DND-41 (cell line): Measurements from ENCODE around the gene CEP112.
A peak's percentile ranks its signal among the peaks of the same experiment; 100 is the strongest.

ENCODE experiments used
- ATAC-seq: fragments of 200-7000 bp; cut with Tn5 transposase; 3 replicates; pipeline ENCODE4 v1.9.1; 2021; ENCODE audit warnings: low read depth; ENCODE audit not compliant: insufficient read depth
- DNase-seq: peaks from one replicate; pipeline ENCODE4 v3.0.0-alpha.2; 2020
- H2AFZ ChIP-seq: 2 replicates; pipeline ENCODE4 v1.6.0; 2012; ENCODE audit warnings: low read depth, low read length
- H3K27ac ChIP-seq: 2 replicates; pipeline ENCODE4 v1.5.1; 2012; ENCODE audit warnings: low read length, inconsistent platforms
- H3K27me3 ChIP-seq: fragments of 200-600 bp; sonication (generic); 2 replicates; pipeline ENCODE4 v1.6.0; 2012; ENCODE audit warnings: low read length, mild to moderate bottlenecking, inconsistent platforms; ENCODE audit not compliant: insufficient read depth, poor library complexity
- H3K36me3 ChIP-seq: 2 replicates; pipeline ENCODE4 v1.5.1; 2012; ENCODE audit warnings: low read length, inconsistent platforms; ENCODE audit not compliant: insufficient read depth
- H3K4me1 ChIP-seq: 2 replicates; pipeline ENCODE4 v1.5.1; 2012; ENCODE audit warnings: mild to moderate bottlenecking, low read length; ENCODE audit not compliant: insufficient read depth
- H3K4me2 ChIP-seq: 2 replicates; pipeline ENCODE4 v1.6.0; 2012; ENCODE audit warnings: mild to moderate bottlenecking, moderate library complexity, low read length, inconsistent platforms; ENCODE audit not compliant: insufficient read depth
- H3K4me3 ChIP-seq, 2 experiments: fragments of 200-600 bp in 1 of 2; shearing (Covaris generic) in 1 of 2; 2 replicates each; pipeline ENCODE4 v1.5.1; 2012 to 2016; ENCODE audit warnings: inconsistent platforms in 2 of 2, low read length in 2 of 2, mild to moderate bottlenecking in 2 of 2, low read depth in 1 of 2, moderate library complexity in 1 of 2
- H3K79me2 ChIP-seq: 2 replicates; pipeline ENCODE4 v1.6.0; 2012; ENCODE audit warnings: low read length, inconsistent platforms; ENCODE audit not compliant: insufficient read depth
- H3K9ac ChIP-seq: 2 replicates; pipeline ENCODE4 v1.6.0; 2012; ENCODE audit warnings: low read depth, mild to moderate bottlenecking, inconsistent platforms, low read length, moderate library complexity
- H3K9me3 ChIP-seq: 2 replicates; pipeline ENCODE4 v1.5.1; 2012; ENCODE audit warnings: low read length, moderate library complexity, mild to moderate bottlenecking, inconsistent platforms; ENCODE audit not compliant: insufficient read depth, severe bottlenecking
- H4K20me1 ChIP-seq: 2 replicates; pipeline ENCODE4 v1.6.0; 2012; ENCODE audit warnings: low read length; ENCODE audit not compliant: insufficient read depth
- CTCF ChIP-seq: IDR thresholded peaks from 2 replicates; pipeline ENCODE4 v1.5.1; 2012; ENCODE audit warnings: borderline replicate concordance, low read length, moderate library complexity, mild to moderate bottlenecking; ENCODE audit not compliant: poor library complexity, severe bottlenecking; ENCODE audit errors: extremely low read depth
- EZH2 ChIP-seq: IDR thresholded peaks from 3 replicates; pipeline ENCODE4 v1.6.1; 2012; ENCODE audit warnings: borderline replicate concordance, low read depth, mild to moderate bottlenecking, moderate library complexity, low read length, inconsistent platforms; ENCODE audit not compliant: severe bottlenecking

CEP112 gene

GRCh38 chr17:65690626-65691310 is 501.2 kb downstream of the CEP112 start:
- no peak for TF ChIP-seq EZH2
- no peak for TF ChIP-seq CTCF
- ATAC-seq (peak; percentile 86), DNase-seq (peak; percentile 63)
- no peak overlapping the region for H3K4me3 ChIP-seq
- no peaks in the 10 kb centered on the region for H4K20me1 ChIP-seq
- no peak overlapping the region for H3K9ac ChIP-seq
- H3K79me2 ChIP-seq = no peaks in the 10 kb centered on the region
- no peaks in the 10 kb centered on the region for H3K9me3 ChIP-seq
- peaks cover 9% of the 10 kb centered on the region for H3K4me1 ChIP-seq
- H3K27ac ChIP-seq = peak overlapping the region; percentile 42; the same call in 1 of the 2 replicates
- H3K4me2 ChIP-seq = no peak overlapping the region
- no peak overlapping the region for H2AFZ ChIP-seq
- H3K36me3 ChIP-seq = no peaks in the 10 kb centered on the region
- no peaks in the 10 kb centered on the region for H3K27me3 ChIP-seq

- ATAC-seq = no peak
- DNase-seq = no peak
- H3K4me3 ChIP-seq = no peak overlapping the region
- no peaks in the 10 kb centered on the region for H3K27me3 ChIP-seq
- no peak overlapping the region for H3K27ac ChIP-seq
- H3K4me2 ChIP-seq = no peak overlapping the region
- no peaks in the 10 kb centered on the region for H3K79me2 ChIP-seq
- H3K4me1 ChIP-seq = peaks cover 9% of the 10 kb centered on the region
- no peaks in the 10 kb centered on the region for H3K9me3 ChIP-seq
- no peaks in the 10 kb centered on the region for H3K36me3 ChIP-seq
- H3K9ac ChIP-seq = no peak overlapping the region
- no peak overlapping the region for H2AFZ ChIP-seq
- no peak for TF ChIP-seq CTCF
- H4K20me1 ChIP-seq = no peaks in the 10 kb centered on the region
Measured at GRCh38 chr17:65688307-65688706, 503.6 kb downstream of the CEP112 start.

- no peak for ATAC-seq
- no peak overlapping the region for H3K9ac ChIP-seq
- H3K79me2 ChIP-seq = no peaks in the 10 kb centered on the region
- no peaks in the 10 kb centered on the region for H4K20me1 ChIP-seq
- H3K4me1 ChIP-seq = no peaks in the 10 kb centered on the region
- H3K27me3 ChIP-seq = no peaks in the 10 kb centered on the region
- no peak overlapping the region for H3K27ac ChIP-seq
- H3K4me2 ChIP-seq = no peak overlapping the region
- TF ChIP-seq EZH2 = no peak
- TF ChIP-seq CTCF = no peak
- no peak overlapping the region for H3K4me3 ChIP-seq
- H3K9me3 ChIP-seq = no peaks in the 10 kb centered on the region
- no peak overlapping the region for H2AFZ ChIP-seq
- no peaks in the 10 kb centered on the region for H3K36me3 ChIP-seq
- no peak for DNase-seq
Measured at GRCh38 chr17:65685110-65685509, 506.8 kb downstream of the CEP112 start.

- no peak overlapping the region for H2AFZ ChIP-seq
- H3K36me3 ChIP-seq = no peaks in the 10 kb centered on the region
- H3K4me1 ChIP-seq = no peaks in the 10 kb centered on the region
- no peak overlapping the region for H3K9ac ChIP-seq
- H3K4me2 ChIP-seq = no peak overlapping the region
- no peak overlapping the region for H3K27ac ChIP-seq
- H3K79me2 ChIP-seq = no peaks in the 10 kb centered on the region
- H3K4me3 ChIP-seq = no peak overlapping the region
- DNase-seq (no peak), ATAC-seq (no peak)
- no peaks in the 10 kb centered on the region for H4K20me1 ChIP-seq
- no peaks in the 10 kb centered on the region for H3K9me3 ChIP-seq
- no peaks in the 10 kb centered on the region for H3K27me3 ChIP-seq
- TF ChIP-seq CTCF (no peak), EZH2 (no peak)
Measured at GRCh38 chr17:65684631-65685030, 507.3 kb downstream of the CEP112 start.
